GM19351 (cell line): ENCODE results near the gene SLC25A48.

Experiments
- ATAC-seq: cut with Tn5 transposase; IDR thresholded peaks from one replicate; pipeline ENCODE4 v1.9.1; 2021; ENCODE audit warnings: mild to moderate bottlenecking, moderate library complexity; ENCODE audit not compliant: unreplicated experiment

The SLC25A48 gene

GRCh38 chr5:135834639-135835529, at the start of gene SLC25A48:
SLC25A48 (plus strand) TSS chr5:135834663; CDS start chr5:135834848, 185 bp downstream.
- no peak for ATAC-seq

GRCh38 chr5:135800656-135801055, 33.8 kb upstream of the SLC25A48 start:
- no peak for ATAC-seq

GRCh38 chr5:135810188-135810943, 24.1 kb upstream of the SLC25A48 start:
- no peak for ATAC-seq

- ATAC-seq = no peak
Measured at GRCh38 chr5:135811007-135811406, 23.5 kb upstream of the SLC25A48 start.

GRCh38 chr5:135813758-135814157, 20.7 kb upstream of the SLC25A48 start:
- ATAC-seq = no peak

- ATAC-seq = no peak
Measured at GRCh38 chr5:135814316-135814715, 20.1 kb upstream of the SLC25A48 start.

- ATAC-seq = no peak
Measured at GRCh38 chr5:135814812-135815211, 19.7 kb upstream of the SLC25A48 start.

GRCh38 chr5:135821061-135821801, 13.2 kb upstream of the SLC25A48 start:
- no peak for ATAC-seq

GRCh38 chr5:135821802-135822201, 12.7 kb upstream of the SLC25A48 start:
- ATAC-seq = no peak

- no peak for ATAC-seq
Measured at GRCh38 chr5:135822286-135822685, 12.2 kb upstream of the SLC25A48 start.

GRCh38 chr5:135822959-135823358, 11.5 kb upstream of the SLC25A48 start:
- ATAC-seq = no peak

- ATAC-seq = no peak
Measured at GRCh38 chr5:135823881-135824280, 10.6 kb upstream of the SLC25A48 start.

- no peak for ATAC-seq
Measured at GRCh38 chr5:135824541-135825041, 9.9 kb upstream of the SLC25A48 start.

GRCh38 chr5:135825373-135826220, 8.9 kb upstream of the SLC25A48 start:
- no peak for ATAC-seq

GRCh38 chr5:135826221-135826525, 8.3 kb upstream of the SLC25A48 start:
- no peak for ATAC-seq

GRCh38 chr5:135826994-135827671, 7.3 kb upstream of the SLC25A48 start:
- no peak for ATAC-seq

GRCh38 chr5:135827965-135828781, 6.3 kb upstream of the SLC25A48 start:
- no peak for ATAC-seq

GRCh38 chr5:135828782-135829127, 5.7 kb upstream of the SLC25A48 start:
- no peak for ATAC-seq

GRCh38 chr5:135829179-135829578, 5.3 kb upstream of the SLC25A48 start:
- no peak for ATAC-seq
